ENCODE data around the gene GALNT2. TPM values are rescaled to one million over a fixed set of nuclear protein-coding genes. Genes with fewer than 3 reads are reported as not detected.

Gene GALNT2
- total and polyA plus RNA-seq, 2 experiments from 2014 or later = 17.8 to 48.3 TPM

DNA sequence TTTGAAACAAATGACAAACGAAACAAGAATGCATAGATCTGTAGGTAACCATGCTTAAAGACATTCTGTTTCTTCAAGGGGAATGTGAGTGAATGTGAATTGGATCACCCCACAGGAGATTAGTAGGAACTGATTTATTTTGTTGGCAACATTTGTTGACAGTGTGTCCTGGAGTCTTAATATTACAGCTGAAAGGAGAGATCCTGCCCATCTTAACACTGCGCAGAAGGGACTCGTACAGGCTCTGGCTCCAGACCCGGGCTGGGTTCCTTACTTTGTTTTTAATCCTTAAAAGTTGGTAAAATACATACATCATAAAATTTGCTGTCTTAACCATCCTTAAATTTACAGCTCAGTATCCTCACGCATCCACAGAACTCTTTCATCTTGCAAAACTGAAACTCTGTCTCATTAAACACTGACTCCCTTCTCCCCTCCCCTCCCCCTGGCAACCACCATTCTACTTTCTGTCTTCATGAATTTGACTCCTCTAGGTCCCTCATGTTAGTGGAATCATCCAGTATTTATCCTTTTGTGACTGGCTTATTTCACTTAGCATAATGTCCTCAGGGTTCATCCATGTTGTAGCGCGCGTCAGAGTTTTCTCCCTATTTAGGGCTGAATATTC lies 74.1 kb downstream of the GALNT2 start:
- DNase-seq (ENCODE audit: low spot score) = no peak
- Histone ChIP-seq H3K4me1 (ENCODE audit: insufficient read depth) (peaks cover 27% of the 10 kb centered on the region), H3K9me2 (ENCODE audit: insufficient read depth) (no peaks in the 10 kb centered on the region), H3K4me3 (no peak overlapping the region), H4K20me1 (replicated peaks; ENCODE audit: insufficient read depth) (peaks cover 10% of the 10 kb centered on the region), H2AFZ (no peak overlapping the region), H3K4me2 (no peak overlapping the region), H3K36me3 (ENCODE audit: insufficient read depth) (no peaks in the 10 kb centered on the region), H3K27me3 (ENCODE audit: insufficient read depth) (no peaks in the 10 kb centered on the region), H3F3A (replicated peaks; ENCODE audit: low read depth) (no peaks in the 10 kb centered on the region), H3K79me2 (replicated peaks; ENCODE audit: insufficient read depth) (peaks cover 62% of the 10 kb centered on the region), H3K27ac (ENCODE audit: low read depth) (no peak overlapping the region; the same call in 1 of the 2 replicates)
- no peaks in the 10 kb centered on the region for H3K36me3 Mint-ChIP-seq (ENCODE audit: low read depth)
- 0 out of 2 replicates have a peak overlapping the region, but pooled peaks have one; percentile 11 for H3K27ac Mint-ChIP-seq
- no peaks in the 10 kb centered on the region for H3K9me3 Mint-ChIP-seq
- TF ChIP-seq CREB1 (CRISPR knock-in tag; IDR thresholded peaks at IDR 0.05; ENCODE audit: low read depth) = no peak
- no peak for TF ChIP-seq JUNB (IDR thresholded peaks at IDR 0.05; ENCODE audit: unreplicated experiment)
- TF ChIP-seq, protein P1, sequence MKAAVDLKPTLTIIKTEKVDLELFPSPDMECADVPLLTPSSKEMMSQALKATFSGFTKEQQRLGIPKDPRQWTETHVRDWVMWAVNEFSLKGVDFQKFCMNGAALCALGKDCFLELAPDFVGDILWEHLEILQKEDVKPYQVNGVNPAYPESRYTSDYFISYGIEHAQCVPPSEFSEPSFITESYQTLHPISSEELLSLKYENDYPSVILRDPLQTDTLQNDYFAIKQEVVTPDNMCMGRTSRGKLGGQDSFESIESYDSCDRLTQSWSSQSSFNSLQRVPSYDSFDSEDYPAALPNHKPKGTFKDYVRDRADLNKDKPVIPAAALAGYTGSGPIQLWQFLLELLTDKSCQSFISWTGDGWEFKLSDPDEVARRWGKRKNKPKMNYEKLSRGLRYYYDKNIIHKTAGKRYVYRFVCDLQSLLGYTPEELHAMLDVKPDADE (IDR thresholded peaks at IDR 0.05) = no peak
- TF ChIP-seq STAT1 (IDR thresholded peaks at IDR 0.05; ENCODE audit: unreplicated experiment) = no peak
- no peak for TF ChIP-seq POLR2AphosphoS5 (IDR thresholded peaks at IDR 0.05; ENCODE audit: low read depth)
- TF ChIP-seq, protein P2, sequence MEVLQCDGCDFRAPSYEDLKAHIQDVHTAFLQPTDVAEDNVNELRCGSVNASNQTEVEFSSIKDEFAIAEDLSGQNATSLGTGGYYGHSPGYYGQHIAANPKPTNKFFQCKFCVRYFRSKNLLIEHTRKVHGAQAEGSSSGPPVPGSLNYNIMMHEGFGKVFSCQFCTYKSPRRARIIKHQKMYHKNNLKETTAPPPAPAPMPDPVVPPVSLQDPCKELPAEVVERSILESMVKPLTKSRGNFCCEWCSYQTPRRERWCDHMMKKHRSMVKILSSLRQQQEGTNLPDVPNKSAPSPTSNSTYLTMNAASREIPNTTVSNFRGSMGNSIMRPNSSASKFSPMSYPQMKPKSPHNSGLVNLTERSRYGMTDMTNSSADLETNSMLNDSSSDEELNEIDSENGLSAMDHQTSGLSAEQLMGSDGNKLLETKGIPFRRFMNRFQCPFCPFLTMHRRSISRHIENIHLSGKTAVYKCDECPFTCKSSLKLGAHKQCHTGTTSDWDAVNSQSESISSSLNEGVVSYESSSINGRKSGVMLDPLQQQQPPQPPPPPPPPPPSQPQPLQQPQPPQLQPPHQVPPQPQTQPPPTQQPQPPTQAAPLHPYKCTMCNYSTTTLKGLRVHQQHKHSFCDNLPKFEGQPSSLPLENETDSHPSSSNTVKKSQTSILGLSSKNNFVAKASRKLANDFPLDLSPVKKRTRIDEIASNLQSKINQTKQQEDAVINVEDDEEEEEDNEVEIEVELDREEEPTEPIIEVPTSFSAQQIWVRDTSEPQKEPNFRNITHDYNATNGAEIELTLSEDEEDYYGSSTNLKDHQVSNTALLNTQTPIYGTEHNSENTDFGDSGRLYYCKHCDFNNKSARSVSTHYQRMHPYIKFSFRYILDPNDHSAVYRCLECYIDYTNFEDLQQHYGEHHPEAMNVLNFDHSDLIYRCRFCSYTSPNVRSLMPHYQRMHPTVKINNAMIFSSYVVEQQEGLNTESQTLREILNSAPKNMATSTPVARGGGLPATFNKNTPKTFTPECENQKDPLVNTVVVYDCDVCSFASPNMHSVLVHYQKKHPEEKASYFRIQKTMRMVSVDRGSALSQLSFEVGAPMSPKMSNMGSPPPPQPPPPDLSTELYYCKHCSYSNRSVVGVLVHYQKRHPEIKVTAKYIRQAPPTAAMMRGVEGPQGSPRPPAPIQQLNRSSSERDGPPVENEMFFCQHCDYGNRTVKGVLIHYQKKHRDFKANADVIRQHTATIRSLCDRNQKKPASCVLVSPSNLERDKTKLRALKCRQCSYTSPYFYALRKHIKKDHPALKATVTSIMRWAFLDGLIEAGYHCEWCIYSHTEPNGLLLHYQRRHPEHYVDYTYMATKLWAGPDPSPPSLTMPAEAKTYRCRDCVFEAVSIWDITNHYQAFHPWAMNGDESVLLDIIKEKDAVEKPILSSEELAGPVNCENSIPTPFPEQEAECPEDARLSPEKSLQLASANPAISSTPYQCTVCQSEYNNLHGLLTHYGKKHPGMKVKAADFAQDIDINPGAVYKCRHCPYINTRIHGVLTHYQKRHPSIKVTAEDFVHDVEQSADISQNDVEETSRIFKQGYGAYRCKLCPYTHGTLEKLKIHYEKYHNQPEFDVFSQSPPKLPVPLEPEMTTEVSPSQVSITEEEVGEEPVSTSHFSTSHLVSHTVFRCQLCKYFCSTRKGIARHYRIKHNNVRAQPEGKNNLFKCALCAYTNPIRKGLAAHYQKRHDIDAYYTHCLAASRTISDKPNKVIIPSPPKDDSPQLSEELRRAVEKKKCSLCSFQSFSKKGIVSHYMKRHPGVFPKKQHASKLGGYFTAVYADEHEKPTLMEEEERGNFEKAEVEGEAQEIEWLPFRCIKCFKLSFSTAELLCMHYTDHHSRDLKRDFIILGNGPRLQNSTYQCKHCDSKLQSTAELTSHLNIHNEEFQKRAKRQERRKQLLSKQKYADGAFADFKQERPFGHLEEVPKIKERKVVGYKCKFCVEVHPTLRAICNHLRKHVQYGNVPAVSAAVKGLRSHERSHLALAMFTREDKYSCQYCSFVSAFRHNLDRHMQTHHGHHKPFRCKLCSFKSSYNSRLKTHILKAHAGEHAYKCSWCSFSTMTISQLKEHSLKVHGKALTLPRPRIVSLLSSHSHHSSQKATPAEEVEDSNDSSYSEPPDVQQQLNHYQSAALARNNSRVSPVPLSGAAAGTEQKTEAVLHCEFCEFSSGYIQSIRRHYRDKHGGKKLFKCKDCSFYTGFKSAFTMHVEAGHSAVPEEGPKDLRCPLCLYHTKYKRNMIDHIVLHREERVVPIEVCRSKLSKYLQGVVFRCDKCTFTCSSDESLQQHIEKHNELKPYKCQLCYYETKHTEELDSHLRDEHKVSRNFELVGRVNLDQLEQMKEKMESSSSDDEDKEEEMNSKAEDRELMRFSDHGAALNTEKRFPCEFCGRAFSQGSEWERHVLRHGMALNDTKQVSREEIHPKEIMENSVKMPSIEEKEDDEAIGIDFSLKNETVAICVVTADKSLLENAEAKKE (CRISPR knock-in tag; IDR thresholded peaks at IDR 0.05) = no peak
- TF ChIP-seq ZNF331 (CRISPR knock-in tag; IDR thresholded peaks at IDR 0.05; ENCODE audit: low read depth) = no peak
- TF ChIP-seq EZH2 (IDR thresholded peaks at IDR 0.05; ENCODE audit: low read depth, unreplicated experiment) = no peak
- TF ChIP-seq, protein P3, sequence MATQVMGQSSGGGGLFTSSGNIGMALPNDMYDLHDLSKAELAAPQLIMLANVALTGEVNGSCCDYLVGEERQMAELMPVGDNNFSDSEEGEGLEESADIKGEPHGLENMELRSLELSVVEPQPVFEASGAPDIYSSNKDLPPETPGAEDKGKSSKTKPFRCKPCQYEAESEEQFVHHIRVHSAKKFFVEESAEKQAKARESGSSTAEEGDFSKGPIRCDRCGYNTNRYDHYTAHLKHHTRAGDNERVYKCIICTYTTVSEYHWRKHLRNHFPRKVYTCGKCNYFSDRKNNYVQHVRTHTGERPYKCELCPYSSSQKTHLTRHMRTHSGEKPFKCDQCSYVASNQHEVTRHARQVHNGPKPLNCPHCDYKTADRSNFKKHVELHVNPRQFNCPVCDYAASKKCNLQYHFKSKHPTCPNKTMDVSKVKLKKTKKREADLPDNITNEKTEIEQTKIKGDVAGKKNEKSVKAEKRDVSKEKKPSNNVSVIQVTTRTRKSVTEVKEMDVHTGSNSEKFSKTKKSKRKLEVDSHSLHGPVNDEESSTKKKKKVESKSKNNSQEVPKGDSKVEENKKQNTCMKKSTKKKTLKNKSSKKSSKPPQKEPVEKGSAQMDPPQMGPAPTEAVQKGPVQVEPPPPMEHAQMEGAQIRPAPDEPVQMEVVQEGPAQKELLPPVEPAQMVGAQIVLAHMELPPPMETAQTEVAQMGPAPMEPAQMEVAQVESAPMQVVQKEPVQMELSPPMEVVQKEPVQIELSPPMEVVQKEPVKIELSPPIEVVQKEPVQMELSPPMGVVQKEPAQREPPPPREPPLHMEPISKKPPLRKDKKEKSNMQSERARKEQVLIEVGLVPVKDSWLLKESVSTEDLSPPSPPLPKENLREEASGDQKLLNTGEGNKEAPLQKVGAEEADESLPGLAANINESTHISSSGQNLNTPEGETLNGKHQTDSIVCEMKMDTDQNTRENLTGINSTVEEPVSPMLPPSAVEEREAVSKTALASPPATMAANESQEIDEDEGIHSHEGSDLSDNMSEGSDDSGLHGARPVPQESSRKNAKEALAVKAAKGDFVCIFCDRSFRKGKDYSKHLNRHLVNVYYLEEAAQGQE (IDR thresholded peaks at IDR 0.05; ENCODE audit: unreplicated experiment) = no peak
- TF ChIP-seq ZNF114 (CRISPR knock-in tag; IDR thresholded peaks at IDR 0.05) = no peak
- no peak for TF ChIP-seq NANOG (IDR thresholded peaks at IDR 0.05; ENCODE audit: borderline replicate concordance)
- TF ChIP-seq EZH2phosphoT487 (IDR thresholded peaks at IDR 0.05; ENCODE audit: unreplicated experiment) = no peak
- no peak for ATAC-seq
- H3K27me3 Mint-ChIP-seq (ENCODE audit: insufficient read depth, low read depth, poor library complexity) = peaks cover 8% of the 10 kb centered on the region
- H3K4me3 Mint-ChIP-seq = no peak overlapping the region
- peaks cover 78% of the 10 kb centered on the region for H3K4me1 Mint-ChIP-seq

All from GM23338 (cell line).